ENCODE results near the gene DNM3. TPM values are rescaled to one million over a fixed set of nuclear protein-coding genes. Genes with fewer than 3 reads are reported as not detected.

Gene DNM3
- total and polyA plus RNA-seq, 2 donors (not counting 1 experiment from before 2014, with no cell fraction given), result 1.0 to 1.3 TPM

- no peak overlapping the region for H3K4me2 ChIP-seq (replicated peaks; ENCODE audit: low read depth, low read length, poor library complexity, severe bottlenecking)
- H3K4me1 ChIP-seq (ENCODE audit: control insufficient read depth in 2 of 2, insufficient read depth in 2 of 2, low read length in 2 of 2), result no peaks in the 10 kb centered on the region
- POLR2A ChIA-PET, result no interaction called here
- H3K9me3 Mint-ChIP-seq (ENCODE audit: insufficient read depth), result no peaks in the 10 kb centered on the region
- no peak overlapping the region for H3K27ac ChIP-seq (ENCODE audit: low read length in 2 of 2)
- H4K20me1 ChIP-seq (ENCODE audit: control insufficient read depth, insufficient read depth, low read length, poor library complexity, severe bottlenecking), result no peaks in the 10 kb centered on the region
- intact Hi-C loops (cut with micrococcal nuclease), result no loop called here
- ATAC-seq (ENCODE audit: low read depth) (no peak), DNase-seq (no peak)
- no peak for TF ChIP-seq EZH2 (IDR thresholded peaks at IDR 0.05; ENCODE audit: borderline replicate concordance, insufficient read depth, low read depth, low read length, poor library complexity, severe bottlenecking)
- TF ChIP-seq, protein P1, sequence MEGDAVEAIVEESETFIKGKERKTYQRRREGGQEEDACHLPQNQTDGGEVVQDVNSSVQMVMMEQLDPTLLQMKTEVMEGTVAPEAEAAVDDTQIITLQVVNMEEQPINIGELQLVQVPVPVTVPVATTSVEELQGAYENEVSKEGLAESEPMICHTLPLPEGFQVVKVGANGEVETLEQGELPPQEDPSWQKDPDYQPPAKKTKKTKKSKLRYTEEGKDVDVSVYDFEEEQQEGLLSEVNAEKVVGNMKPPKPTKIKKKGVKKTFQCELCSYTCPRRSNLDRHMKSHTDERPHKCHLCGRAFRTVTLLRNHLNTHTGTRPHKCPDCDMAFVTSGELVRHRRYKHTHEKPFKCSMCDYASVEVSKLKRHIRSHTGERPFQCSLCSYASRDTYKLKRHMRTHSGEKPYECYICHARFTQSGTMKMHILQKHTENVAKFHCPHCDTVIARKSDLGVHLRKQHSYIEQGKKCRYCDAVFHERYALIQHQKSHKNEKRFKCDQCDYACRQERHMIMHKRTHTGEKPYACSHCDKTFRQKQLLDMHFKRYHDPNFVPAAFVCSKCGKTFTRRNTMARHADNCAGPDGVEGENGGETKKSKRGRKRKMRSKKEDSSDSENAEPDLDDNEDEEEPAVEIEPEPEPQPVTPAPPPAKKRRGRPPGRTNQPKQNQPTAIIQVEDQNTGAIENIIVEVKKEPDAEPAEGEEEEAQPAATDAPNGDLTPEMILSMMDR (IDR thresholded peaks at IDR 0.05), result no peak
- no peak overlapping the region for H3K4me3 ChIP-seq (ENCODE audit: control extremely low read depth in 1 of 5, extremely low read depth in 1 of 5, insufficient read depth in 1 of 5, low read depth in 2 of 5, low read length in 4 of 5)
- no CpG with 5 or more reads among the region's 1 CpG for WGBS (ENCODE audit: insufficient coverage)
- H3K9me3 ChIP-seq (ENCODE audit: control extremely low read depth in 1 of 3, control insufficient read depth in 2 of 3, insufficient read depth in 1 of 3, low read length in 2 of 3), result peaks cover 2 to 3% (median 2%) of the 10 kb centered on the region in 3 donors
- CTCF ChIA-PET, result no interaction called here
- no peaks in the 10 kb centered on the region for H3K36me3 ChIP-seq (replicated peaks in 1 of 2; ENCODE audit: control extremely low read depth in 1 of 2, control insufficient read depth in 1 of 2, extremely low read depth in 1 of 2, insufficient read depth in 2 of 2, low read length in 1 of 2)
- H3K79me2 ChIP-seq (ENCODE audit: control insufficient read depth, insufficient read depth, low read length), result no peaks in the 10 kb centered on the region
- no peak overlapping the region for H3K9ac ChIP-seq (ENCODE audit: low read length)
- H3K27me3 Mint-ChIP-seq, result no peaks in the 10 kb centered on the region
- no peak overlapping the region for H2AFZ ChIP-seq (ENCODE audit: insufficient read depth, low read depth, low read length, poor library complexity, severe bottlenecking)
- H3K27ac Mint-ChIP-seq, result no peak overlapping the region
- H3K4me3 Mint-ChIP-seq, result no peak overlapping the region
- H3K27me3 ChIP-seq (replicated peaks in 1 of 4; ENCODE audit: control extremely low read depth in 1 of 4, control insufficient read depth in 3 of 4, insufficient read depth in 4 of 4, low read length in 3 of 4), result no peaks in the 10 kb centered on the region
- peaks cover 4% of the 10 kb centered on the region for H3K4me1 Mint-ChIP-seq
These were observed 425.4 kb downstream of the DNM3 start for GRCh38 chr1:172266528-172267174.

- no peak overlapping the region for H3K4me3 Mint-ChIP-seq
- DNase-seq, result no peak
- no peaks in the 10 kb centered on the region for H3K27me3 Mint-ChIP-seq
- Histone ChIP-seq H3K79me2 (ENCODE audit: control insufficient read depth, insufficient read depth, low read length) (no peaks in the 10 kb centered on the region), H4K20me1 (ENCODE audit: control insufficient read depth, insufficient read depth, low read length, poor library complexity, severe bottlenecking) (no peaks in the 10 kb centered on the region), H2AFZ (ENCODE audit: insufficient read depth, low read depth, low read length, poor library complexity, severe bottlenecking) (no peak overlapping the region), H3K27me3 (replicated peaks in 1 of 4; ENCODE audit: control extremely low read depth in 1 of 4, control insufficient read depth in 3 of 4, insufficient read depth in 4 of 4, low read length in 3 of 4) (no peaks in the 10 kb centered on the region), H3K36me3 (replicated peaks in 1 of 2; ENCODE audit: control extremely low read depth in 1 of 2, control insufficient read depth in 1 of 2, extremely low read depth in 1 of 2, insufficient read depth in 2 of 2, low read length in 1 of 2) (no peaks in the 10 kb centered on the region), H3K4me3 (ENCODE audit: control extremely low read depth in 1 of 5, extremely low read depth in 1 of 5, insufficient read depth in 1 of 5, low read depth in 2 of 5, low read length in 4 of 5) (no peak overlapping the region), H3K27ac (ENCODE audit: low read length in 2 of 2) (no peak overlapping the region), H3K9me3 (ENCODE audit: control extremely low read depth in 1 of 3, control insufficient read depth in 2 of 3, insufficient read depth in 1 of 3, low read length in 2 of 3) (peaks cover 0 to 2% (median 2%) of the 10 kb centered on the region in 3 donors), H3K4me1 (ENCODE audit: control insufficient read depth in 2 of 2, insufficient read depth in 2 of 2, low read length in 2 of 2) (no peaks in the 10 kb centered on the region), H3K4me2 (replicated peaks; ENCODE audit: low read depth, low read length, poor library complexity, severe bottlenecking) (no peak overlapping the region), H3K9ac (ENCODE audit: low read length) (no peak overlapping the region)
- intact Hi-C loops (cut with micrococcal nuclease), result no loop called here
- ChIA-PET POLR2A (no interaction called here), CTCF (no interaction called here)
- no peak for ATAC-seq (ENCODE audit: low read depth)
- WGBS (ENCODE audit: insufficient coverage), result no CpG with 5 or more reads among the region's 3 CpGs
- H3K27ac Mint-ChIP-seq, result no peak overlapping the region
- no peak for TF ChIP-seq EZH2 (IDR thresholded peaks at IDR 0.05; ENCODE audit: borderline replicate concordance, insufficient read depth, low read depth, low read length, poor library complexity, severe bottlenecking)
- TF ChIP-seq, protein P1 (IDR thresholded peaks at IDR 0.05), result no peak
- no peaks in the 10 kb centered on the region for H3K9me3 Mint-ChIP-seq (ENCODE audit: insufficient read depth)
- peaks cover 4% of the 10 kb centered on the region for H3K4me1 Mint-ChIP-seq
These were observed 426.9 kb downstream of the DNM3 start for GRCh38 chr1:172268237-172268636.
